Activated T-helper 1 cell treated with anti-CD3 and anti-CD28 coated beads, Interleukin-2, amount 50 U/mL, for 16 hours (primary cell): ENCODE measurements around the gene COMMD7.

Source experiments
- DNase-seq, 2 donors: peaks; one replicate each; pipeline ENCODE4 v3.0.0-alpha.2; 2020; ENCODE audit warnings: low read depth in 1 of 2, low spot score in 1 of 2

Gene COMMD7

DNA sequence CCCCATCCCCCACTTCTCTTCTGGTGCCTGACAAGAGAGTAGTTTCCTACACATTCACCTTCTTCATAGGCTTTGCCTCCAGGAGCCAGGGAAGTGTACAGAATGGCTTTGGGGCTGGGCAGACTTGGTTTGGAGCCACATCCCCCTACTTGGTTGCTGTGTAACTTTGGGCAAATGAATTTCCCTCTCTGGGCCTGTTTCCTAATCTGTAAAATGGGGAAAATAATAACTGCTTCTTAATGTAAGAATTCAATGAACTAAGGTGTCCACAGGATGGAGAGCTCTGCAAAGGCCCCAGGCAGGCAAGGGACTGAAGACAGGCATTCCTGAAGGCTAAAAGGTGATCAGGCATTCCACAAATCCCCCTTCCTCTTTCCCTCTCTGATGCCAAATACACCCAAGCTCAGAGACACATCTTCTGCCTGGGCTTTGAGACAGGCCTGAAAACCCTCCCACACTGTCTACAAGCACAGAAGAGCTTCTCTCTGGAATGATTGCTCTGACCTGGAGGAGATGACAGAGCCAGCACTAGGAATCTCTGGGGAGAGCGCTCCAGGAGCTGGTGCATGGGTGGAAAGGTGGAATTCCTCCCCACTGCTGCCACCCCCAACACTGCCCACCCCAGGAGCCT is 62.6 kb downstream of the COMMD7 start:
- DNase-seq, result no peak

DNA sequence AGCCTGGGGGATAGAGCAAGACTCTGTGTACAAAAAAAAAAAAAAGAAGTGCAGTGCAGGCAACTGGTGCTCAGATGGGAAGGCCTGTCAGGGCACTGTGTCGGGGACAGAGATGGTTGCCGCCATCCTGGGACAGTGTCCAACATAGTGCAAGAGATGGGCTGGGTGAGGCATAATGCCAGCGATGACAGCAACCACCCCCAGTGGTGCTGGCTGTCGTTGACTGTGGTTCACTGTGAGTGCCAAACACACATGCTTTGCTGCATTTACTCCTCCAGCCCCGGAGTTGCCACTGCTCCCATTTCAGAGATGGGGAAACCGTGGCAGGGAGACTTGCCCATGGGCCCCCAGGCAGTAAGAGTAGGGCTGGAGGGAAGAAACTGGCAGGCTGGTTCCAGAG is 64.3 kb downstream of the COMMD7 start:
- no peak for DNase-seq

DNA sequence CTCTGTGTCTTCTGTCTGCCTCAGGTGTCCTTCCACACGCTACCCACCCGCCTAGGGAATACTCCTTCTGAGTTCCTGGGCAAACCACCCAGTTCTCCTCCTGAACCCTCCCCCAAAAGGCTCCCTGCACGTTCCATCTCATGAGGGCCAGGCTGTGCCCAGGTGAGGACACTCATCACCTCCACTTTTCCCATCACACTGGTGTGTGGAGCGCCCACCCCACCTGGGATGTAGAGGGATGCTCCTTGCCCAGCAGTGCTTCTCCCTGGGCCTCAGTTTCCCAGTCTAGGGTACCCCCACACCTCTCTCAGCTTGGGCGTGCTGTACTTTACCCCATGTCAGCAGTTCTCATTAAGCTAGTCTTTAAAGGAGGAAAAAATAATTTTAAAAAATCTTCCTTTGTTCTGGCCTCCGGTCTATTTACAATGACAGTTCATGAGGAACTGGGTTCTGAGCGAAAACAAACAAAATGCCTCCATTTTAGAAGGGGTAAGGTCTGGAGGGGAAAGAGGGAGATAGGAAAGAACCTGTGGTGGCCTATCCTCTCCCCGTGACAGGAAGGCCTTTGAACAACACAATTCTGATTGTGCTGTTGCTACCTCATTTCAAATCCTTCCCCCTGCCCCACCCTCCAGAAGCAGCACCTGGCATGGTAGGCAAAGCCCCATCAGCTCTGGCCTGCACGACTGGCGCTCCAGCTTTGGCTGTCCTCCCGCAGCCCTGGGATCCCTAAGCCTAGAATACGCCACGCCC is 67.9 kb downstream of the COMMD7 start:
- DNase-seq, result no peak

DNA sequence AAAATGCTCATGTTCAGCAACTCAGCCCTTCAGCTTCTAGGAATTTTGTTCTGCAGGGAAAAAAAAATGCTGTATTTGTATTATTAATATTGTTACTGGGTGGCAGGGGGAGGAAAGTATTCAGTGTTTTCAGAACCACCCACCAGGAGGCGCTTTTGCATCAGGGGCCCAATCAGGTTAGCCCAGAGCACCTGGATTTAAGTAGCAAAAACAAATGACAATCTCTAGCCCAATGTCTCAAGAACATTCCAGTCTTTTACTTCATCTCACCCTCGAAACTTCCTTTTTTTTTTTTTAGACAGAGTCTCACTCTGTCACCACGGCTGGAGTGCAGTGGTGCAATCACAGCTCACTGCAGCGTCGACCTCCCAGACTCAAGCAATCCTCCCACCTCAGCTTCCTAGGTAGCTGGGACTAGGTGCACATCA is 68.9 kb downstream of the COMMD7 start:
- peak; percentile 48 to 56 for DNase-seq

DNA sequence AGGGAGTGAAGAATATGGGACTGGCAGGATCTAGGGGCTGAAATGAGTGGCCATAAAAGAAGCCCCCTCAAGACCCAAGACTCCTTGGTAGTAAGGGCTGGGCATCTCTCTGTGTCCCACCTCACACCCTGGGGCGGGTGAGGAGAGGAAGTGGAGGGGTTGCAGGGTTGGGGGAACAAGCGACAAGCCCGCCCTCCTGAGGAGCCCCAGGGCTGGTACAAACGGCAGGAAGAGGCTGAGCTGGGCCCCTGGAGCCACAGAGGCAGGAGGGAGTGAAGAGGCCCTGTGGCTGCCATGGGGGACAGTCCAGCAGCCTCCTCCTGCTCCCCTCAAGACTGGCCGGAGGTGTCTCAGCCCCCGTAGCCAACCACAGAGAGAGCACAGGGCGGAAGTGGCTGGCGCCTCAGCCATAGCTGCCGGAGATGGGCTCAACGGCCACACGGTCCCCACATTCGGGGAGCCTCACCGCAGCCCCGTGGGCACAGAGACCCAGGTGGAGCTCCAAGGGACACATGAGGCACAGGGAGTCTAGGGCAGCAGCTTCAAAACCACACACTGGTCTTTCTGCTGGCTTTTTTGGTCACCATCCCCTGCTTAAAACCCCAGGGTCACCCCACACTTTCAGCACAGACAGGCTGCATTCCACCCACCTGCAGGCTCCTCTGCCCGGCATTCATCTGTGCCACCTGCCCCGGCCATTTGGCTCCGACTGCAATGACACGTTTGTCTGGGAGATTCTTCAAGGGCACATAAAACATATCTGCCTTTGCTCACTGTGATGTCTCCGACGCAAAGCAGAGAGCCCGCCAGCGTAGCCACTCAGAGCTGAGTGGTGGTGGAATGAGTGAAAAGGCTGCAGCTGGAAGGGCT is 70.0 kb downstream of the COMMD7 start:
- no peak for DNase-seq

DNA sequence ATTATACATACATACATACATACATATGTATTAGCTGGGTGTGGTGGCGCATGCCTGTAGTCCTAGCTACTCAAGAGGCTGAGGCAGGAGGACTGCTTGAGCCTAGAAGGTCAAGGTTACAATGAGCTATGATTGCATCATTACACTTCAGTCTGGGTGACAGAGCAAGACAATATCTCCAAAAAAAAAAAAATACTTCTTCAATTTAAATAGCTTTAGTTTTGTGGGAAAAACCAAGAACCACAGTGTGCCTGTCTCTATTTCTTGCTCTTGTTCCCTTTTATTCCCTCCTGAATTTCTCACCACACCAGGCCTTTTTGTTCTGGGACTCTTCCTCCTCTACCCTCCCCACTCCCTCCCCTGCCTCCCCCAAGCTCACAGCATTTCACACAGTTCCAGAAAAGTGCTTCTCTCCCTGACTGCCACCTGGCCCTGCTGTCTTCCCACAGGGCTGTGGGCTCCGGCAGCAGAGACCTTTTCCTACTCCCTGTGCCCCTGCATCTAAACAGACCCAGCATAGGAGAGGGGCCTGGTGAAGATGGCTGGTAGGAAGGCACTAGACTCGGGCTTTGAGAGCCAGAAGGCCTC is 70.8 kb downstream of the COMMD7 start:
- DNase-seq, result no peak

DNA sequence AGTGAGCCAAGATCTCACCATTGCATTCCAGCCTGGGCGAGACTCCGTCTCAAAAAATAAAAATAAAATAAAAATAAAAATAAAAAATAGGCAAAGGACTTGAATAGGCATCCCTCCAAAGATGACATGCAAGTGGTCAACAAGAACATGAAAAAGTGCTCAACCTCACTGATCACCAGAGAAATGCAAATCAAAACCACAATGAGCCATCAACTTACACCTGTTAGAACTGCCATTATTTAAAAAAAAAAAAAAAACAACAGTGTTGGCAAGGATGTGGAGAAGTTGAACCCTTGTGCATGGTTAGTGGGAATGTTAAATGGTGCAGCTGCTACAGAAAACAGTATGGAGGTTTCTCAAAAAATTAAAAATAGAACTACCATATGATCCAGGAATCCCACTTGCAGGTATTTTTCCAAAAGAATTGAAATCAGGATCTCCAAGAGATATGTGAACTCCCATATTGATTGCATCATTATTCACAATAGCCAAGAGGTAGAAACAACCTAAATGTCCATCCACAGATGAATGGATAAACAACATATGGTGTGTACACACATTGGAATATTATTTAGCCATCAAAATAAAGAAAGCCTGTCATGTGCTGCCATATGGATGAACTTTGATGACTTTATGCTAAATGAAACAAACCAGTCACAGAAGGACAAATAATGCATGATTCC is 72.4 kb downstream of the COMMD7 start:
- DNase-seq, result no peak

DNA sequence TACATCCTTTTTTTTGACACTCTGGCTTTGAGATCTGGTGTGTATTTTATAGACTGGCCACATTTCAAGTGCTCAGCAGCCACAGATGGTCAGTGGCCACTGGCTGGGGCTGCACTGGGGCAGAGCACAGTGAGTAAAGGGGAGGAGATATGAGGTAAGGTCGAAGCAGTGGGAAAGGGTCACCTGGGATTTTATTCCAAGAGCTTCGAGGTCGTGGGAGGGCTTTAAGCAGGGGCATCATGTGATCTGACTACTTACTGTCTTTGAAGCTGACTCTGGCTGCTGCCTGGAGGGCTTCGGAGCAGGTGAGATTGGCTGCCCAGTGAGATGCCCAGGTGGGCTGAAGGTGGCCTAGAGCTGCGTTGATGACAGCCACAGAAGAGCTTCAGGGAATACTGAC is 76.2 kb downstream of the COMMD7 start:
- DNase-seq, result no peak

DNA sequence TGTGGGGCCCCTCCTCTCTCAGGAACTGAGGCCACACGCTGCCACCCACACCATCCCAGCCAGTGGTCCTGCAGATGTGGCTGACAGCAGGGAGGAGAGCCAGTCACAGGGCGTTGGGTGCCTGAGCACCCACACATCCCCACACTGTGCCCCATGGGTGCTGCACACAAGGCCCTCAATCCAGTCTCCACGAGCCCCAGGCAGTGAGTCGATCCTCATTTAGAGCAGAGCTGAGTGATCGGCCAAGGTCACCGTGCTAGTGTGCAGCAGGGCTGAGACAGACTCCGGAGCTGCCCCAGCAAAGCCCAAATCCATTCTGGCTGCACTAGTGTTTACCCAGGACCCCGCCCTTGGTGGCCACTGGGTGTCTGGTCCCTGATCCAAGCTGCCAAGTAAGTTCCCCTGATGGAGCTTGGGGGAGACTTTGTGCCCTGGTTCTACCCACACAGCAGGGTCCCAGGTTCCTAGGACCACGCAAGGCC is 78.5 kb downstream of the COMMD7 start:
- no peak for DNase-seq

DNA sequence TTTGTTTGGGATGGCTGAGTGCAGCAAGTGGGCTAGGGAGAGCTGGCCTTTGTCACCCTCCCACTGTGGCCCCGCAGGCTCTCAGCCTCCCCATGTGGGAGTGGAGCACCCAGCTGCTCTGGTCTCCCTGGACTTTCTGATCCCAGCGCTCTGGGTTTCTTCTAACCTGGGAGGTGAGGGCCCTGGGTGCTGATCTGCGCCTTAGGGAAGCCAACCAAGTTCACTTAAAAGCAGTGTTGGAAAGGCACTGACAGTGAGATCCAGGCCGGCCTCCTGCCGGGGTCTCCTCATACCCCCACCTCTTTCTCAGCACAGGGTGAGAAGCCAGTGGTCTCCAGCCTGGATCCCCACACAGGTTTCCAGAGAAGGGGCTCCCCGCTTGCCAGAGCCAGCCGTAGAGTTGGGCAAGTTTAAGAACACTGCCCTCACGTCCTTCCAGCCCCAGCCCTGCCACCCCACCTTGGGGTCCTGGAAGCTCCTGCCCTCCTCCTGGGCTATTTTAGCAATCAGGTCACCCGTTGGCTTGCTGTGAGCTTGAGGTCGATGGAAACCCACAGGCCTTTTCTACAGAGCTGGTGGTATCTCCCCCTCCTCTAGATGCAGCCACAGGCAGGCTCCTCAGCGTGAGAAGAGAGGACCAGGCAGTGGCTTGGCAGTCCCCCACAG is 79.1 kb downstream of the COMMD7 start:
- no peak for DNase-seq

DNA sequence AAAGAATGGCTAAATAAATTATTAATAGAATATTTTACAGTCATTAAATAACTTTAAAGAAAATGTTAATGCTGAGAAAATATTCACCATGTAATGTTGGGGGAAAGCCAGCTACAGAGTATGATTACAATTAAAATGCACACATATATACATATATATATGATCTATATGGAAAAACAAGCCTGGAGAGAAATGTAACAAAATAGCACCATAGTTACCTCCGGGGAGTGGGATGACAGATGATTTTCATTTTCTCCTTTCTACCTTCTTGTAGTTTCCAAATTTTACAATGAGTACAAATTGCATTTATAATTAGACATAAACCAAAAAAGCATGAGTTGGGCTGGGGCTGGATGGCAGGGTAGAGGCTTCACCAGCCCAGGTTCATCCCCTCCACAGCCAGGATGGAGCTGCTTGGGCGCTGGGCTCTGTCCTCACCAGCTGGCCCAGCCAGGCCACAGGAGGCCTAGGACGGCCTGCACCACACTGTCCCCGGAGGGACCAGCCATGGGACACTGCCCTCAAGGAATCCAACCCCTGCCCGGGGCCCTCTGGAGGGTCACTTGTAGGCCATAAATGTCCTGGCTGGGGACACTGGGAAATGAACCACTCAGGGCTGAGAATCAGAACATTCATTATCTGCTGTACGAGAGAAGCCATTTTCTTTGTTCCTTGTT is 79.8 kb downstream of the COMMD7 start:
- DNase-seq, result no peak

DNA sequence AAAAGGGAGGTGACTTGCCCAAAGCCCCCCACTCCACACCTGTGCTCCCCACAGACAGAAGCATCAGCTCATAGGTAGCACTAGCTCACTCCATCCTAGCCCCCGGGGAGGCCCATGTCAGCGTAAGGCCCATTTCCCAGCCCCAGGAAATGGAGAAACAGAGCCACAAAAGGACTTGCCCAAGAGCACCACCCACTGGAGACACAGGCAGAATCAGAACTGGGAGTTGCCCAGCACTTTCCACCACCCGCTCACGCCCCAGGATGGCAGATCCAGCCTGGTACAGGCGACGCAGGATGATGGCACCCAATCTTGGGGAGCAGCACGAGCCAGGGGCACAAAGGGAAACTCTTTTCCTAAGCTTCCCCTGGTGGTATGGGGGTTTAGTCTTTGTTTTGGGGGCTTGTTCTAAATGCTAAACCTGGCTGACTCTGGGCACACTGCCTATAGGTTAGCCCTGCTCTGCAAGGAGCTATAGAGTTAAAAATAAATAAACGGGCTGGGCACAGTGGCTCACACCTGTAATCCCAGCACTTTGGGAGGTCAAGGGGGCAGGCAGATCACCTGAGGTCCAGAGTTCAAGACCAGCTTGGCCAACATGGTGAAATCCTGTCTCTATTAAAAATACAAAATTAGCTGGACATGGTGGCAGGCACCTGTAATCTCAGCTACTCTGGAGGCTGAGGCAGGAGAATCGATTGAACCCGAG is 81.3 kb downstream of the COMMD7 start:
- no peak for DNase-seq

DNA sequence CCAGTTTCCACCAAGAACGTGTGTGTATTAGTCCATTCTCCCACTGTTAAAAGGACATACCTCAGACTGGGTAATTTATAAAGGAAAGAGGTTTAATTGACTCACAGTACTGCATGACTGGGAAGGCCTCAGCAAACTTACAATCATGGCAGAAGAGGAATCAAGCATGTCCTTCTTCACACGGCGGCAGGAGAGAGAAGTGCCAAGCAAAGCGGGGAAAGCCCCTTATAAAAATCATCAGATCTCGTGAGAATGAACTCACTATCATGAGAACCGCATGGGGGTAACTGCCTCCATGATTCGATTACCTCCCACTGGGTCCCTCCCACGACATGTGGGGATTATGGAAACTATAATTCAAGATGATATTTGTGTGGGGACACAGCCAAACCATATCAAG is 82.6 kb downstream of the COMMD7 start:
- no peak for DNase-seq

DNA sequence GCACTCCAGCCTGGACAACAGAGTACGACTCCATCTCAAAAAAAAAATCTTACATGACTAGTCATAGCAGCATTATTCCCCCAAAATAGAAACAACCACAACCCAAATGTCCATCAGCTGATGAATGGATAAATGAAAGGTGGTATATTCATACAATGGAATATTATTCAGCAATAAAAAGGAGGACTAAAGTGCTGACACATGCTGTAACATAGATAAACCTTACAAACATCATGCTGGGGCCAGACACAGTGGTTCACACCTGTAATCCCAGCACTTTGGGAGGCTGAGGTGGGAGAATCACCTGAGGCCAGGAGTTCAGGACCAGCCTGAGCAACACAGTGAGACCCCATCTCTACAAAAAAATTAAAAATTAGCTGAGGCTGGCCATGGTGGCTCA is 86.4 kb downstream of the COMMD7 start:
- no peak for DNase-seq

DNA sequence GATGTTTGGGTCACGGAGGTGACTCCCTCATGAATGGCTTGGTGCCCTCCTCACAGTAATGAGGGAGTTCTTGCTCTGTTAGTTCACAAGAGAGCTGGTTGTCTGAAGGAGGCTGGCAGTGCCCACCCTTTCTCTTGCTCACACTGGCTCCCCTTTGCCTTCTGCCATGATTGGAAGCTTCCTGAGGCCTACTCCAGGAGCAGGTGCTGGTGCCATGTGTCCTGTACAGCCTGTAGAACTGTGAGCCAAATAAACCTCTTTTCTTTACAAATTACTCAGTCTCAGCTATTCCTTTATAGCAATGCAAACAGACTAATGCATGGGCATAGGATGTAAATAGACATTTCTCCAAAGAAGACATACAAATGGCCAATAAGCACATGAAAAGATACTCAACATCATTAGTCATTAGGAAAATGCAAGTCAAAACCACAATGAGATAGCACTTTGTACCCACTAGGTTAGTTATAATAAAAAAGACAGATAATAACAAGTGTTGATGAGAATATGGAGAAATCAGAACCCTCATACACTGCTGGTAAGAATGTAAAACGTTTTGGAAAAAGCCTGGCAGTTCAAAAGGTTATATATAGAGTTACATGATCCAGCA is 87.3 kb downstream of the COMMD7 start:
- DNase-seq, result no peak

DNA sequence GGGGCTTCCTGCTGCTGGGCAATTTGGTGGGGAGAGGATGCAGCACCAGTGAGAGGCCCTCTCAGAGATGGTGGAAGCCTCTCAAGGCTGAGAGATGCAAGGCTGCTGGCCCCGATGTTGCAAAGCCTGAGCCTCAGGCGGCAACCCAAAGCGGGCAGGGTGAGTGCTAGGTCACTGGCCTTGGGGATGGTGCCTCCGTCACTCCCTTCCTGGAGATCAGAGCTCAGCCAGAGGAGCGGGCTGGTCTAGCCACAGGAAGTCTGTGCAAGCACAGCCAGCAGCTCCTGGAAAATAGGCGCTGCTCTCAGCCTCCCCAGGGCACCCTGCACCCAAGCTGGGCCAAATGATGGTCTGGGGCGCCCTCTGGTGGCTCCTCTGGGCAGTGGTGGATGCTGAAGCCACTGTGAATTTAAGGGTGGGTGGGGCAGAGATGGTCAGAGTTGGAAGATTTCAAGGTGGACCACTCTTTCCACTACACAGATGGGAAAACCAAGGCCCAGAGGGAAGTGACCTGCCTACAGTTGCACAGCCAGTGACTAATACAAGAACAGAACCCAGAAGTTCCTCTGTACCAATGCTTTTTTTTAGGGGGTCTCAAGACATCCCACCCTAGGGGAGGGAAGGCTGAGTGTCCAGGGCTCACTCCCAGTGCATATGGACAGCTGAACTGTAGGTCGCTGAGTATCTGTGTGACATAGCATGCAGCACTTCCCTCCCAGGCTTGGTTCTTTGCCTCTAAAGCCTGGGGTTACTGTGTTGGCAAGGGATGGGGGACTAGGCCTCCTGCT is 90.3 kb downstream of the COMMD7 start:
- peak; percentile 81 to 90 for DNase-seq
